ENCODE data around the gene TAAR8.
"Not testable (repeated sequence)": the region's sequence is repeated elsewhere in the genome, so short reads cannot be mapped to it uniquely, and the experiment has no call there.

Gene TAAR8

DNA sequence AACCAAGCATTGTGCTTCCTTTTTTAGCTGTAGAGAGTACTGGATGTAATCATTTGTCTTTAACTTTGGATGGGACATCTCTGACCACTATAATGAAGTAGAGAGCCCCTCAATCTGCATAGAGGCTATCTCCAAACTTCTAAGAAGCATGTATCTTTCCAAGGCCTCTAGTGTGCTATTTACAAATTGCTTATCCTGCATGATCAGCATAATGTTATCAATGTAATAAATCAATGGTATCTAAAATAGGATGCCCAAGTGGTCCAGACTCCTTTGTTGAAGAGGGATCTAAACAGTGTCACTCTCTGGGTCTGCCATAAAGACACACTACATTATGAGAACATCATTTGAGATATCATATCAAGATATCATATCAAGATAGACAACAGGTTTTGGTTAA is 7.6 kb upstream of the TAAR8 start:
- DNase-seq (ENCODE audit: low read depth, low spot score), result no peak

DNA sequence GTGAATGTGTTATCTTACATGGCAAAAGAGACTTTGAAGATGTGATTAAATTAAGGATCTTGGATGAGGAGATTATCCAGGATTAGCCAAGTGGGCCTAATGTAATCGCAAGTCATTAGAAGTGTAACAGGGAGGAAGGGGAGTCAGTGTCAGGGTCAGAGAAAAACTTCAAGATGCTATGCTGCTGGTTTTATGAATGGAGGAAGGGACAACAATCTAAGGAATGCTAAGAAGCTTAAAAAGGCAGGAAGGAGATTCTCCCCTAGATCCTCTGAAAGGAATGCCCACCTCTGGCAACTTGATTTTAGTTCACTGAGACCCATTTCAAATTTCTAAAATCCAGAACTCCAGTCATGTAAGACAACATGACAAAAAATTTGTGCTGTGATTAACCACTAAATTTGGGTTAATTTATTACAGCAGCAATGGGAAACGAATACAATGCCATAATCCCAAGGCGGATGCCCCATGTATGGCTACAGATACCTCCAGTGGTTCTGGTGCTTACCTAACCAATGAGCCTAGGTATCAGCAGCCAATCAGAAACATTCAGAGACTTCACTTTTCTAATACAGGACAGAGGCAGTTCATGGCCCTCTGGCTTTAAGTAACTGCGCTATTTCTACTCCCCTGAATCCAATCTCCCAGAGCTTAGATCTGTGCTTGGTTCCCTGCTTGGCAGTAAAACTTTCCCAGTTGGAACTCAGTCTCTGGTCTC is 3.6 kb upstream of the TAAR8 start:
- no peak for DNase-seq (ENCODE audit: low read depth, low spot score)

DNA sequence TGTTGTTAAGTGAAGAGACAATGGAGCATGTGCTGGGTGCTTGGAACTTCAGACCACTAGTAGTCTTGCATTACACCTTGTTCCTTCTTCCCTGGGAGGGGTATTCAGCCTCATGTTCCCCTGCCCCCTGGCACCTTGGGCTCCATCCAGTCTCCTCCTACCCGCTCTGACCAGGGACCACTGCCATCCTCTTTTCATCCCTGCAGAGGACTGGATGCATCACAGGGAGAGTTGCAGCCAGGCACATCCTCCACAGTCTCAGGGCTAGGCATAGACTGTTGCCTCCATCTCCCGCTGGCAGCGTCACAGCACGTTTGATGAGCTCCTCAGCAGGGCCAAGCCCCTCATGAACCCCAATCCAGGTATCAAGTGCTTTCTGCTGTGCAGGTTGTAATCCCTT is 1.3 kb upstream of the TAAR8 start:
- DNase-seq (ENCODE audit: low read depth, low spot score), result no peak

DNA sequence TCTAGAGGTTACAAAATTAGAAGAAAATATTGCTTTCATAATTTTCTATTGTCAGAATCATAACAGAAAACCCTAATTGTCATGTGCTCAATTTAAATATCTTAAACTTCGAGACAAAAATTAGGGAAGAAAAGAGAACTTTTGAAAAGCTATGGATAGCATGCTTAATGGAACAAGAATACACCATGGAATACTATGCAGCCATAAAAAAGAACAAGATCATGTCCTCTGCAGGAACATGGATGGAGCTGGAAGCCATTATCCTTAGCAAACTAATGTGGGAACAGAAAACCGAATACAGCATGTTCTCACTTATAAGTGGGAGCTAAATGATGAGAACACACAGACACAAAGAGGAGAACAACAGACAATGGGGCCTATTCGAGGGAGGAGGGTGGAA is 7.6 kb downstream of the TAAR8 start:
- DNase-seq (ENCODE audit: low read depth, low spot score), result not testable (repeated sequence)

DNA sequence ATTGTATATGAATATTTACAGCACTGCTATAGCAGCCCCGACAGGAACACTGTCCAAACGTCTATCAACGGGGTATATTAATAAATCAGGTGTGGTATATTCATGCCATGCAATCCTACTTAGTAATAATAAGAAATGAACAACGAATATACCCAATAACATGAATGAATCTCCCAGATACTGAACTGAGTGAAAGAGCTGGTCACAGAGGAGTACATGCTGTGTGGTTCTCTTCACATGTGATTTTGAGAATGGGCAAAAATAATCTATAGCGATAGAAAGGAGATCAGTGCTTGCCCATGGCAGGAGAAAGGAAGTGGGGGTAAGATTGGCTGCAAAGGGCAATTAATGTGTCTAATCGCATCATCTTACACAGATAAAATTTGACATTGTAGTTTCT is 13.9 kb downstream of the TAAR8 start:
- no peak for DNase-seq (ENCODE audit: low read depth, low spot score)

DNA sequence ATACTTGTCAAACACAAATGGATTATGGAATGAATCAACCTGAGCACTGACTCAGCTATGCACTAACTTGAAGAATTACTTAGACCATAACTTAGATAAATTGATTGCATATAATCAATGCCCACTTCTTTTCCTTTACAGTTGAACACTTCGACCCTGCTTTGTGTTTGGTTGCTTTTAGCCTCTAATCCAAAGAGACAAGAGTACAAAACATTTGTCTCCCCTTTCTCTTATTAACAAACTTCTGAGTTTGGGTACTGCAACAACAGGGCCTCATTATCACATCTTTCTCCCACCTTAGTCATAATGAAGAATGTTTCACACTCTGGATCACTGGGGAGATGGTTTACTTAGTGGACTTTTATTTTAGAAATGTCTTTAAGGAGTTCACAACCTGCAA is 15.1 kb downstream of the TAAR8 start:
- no peak for DNase-seq (ENCODE audit: low read depth, low spot score)

DNA sequence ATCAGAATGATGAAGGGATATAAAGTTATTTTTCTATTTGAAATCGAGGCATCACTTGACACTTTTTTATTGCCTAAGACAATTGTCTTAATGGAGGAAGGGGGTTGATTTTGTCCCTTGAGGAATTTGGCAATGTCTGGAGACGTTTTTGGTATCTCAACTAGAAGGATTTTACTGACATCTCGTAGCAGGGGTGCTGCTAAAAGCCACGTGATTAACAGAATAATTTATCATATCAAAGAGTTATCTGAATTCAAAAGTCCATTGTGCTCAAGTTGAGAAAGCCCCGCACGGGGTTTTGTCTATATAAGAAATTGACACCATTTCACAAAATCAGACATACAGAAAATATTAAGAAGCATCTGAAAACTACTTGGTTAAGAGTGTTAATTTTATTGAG is 16.1 kb downstream of the TAAR8 start:
- DNase-seq (ENCODE audit: low read depth, low spot score), result no peak

DNA sequence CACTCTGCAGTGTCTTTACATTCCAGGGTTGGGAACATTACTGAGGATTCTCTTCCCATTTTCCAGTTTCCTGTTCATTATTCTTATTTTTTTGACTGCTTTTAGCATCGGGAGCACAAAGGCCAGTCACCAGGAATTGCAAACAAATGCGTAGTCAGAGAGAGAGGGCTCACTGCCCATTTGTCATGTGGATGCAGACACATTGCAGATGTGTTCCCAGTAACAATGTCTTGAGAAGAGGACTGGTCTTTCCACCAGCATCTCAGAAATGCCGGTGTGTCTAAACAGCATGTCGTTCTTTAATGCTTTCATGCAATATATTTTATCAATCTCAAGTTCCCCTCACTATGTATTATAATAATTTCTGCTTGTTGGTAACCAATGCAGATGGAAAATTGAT is 16.7 kb downstream of the TAAR8 start:
- DNase-seq (ENCODE audit: low read depth, low spot score), result no peak

DNA sequence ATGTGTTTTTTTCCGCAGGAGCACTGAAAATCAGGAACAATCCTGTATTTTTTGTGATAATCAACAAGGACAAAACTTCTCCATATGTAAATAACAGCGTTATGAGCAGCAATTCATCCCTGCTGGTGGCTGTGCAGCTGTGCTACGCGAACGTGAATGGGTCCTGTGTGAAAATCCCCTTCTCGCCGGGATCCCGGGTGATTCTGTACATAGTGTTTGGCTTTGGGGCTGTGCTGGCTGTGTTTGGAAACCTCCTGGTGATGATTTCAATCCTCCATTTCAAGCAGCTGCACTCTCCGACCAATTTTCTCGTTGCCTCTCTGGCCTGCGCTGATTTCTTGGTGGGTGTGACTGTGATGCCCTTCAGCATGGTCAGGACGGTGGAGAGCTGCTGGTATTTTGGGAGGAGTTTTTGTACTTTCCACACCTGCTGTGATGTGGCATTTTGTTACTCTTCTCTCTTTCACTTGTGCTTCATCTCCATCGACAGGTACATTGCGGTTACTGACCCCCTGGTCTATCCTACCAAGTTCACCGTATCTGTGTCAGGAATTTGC is 17.8 kb downstream of the TAAR8 start, which contains the start of gene TAAR6:
TSS of gene TAAR6 (plus strand) at position 102 of the 557 bp plus-strand sequence. CDS start at position 102, 0 bp downstream.
- no peak for DNase-seq (ENCODE audit: low read depth, low spot score)

DNA sequence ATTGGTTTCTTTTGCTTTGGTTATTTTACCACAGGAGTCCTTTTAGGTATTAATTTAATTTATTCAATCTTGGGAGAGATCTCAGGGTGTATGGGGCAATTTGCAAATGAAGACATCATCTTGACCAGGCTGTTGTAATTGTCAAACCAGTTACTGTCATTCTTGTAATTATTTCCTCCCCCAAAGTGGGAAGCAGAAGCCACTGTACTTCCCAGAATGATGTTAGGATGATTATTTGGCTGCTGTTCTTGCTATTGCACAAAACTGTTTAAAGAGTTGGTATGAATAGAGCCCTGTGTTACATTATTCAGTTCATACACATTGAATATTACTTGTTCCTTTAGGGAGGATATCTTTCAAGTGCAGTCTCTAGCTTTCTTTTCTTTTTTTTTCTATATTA is 19.3 kb downstream of the TAAR8 start:
- no peak for DNase-seq (ENCODE audit: low read depth, low spot score)

DNA sequence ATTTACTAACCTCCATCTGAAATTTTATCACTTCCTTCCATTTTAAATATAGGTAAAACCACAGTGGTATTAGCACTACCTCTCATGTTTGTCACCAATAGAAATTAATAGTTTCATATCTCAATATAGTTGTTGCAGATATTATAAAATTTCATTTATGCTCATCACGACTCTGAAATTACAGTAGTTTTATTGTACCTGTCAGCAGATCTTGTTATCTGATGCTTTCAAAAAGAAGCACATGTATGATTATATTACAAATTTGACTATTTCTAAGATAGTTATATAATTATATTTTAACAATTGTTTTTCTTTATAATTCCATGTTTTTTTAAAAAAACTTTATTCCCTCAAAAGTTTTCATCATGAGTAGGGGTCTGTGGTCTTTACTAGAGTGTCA is 32.2 kb downstream of the TAAR8 start:
- DNase-seq (ENCODE audit: low read depth, low spot score), result no peak

DNA sequence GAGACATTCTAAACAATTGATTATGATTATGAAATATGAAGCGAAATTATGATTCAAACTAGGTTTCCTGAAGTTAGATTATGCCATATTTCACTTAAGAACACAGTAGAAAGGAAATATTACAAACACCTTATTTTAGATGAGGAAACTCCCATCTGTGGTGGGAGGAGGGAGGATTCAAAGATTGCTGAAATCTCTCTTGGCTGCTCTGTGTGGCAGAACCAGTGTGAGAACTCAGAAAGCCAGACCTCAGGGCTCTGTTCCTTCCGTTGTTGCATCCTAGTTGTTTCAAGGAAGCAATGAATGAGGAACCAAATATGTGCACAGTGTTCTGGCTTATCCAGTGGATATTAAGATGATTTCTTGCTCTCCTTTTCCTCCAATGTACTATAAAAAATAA is 35.0 kb downstream of the TAAR8 start:
- DNase-seq (ENCODE audit: low read depth, low spot score), result no peak

DNA sequence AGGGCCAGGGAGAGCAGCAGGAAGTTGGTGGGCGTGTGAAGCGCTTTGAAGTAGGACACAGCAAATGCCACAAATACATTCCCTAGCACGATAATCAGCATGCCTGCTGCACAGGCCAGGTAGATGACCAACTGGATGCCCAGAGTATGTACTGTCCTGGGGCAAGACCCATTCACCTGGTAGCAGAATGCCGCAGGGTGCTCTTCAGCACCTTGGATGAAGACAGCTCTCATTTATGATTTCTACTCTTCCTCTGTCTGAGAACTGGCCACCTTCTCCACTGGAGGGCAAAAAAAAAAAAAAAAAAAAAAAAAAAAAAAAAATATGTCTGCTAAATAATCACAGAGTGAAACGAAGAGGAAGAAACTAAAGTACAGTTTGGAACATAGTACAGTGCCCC is 37.0 kb downstream of the TAAR8 start, which contains the start of gene TAAR5:
TSS of gene TAAR5 (minus strand) at position 288 of the 400 bp plus-strand sequence. CDS start at position 233, 55 bp downstream.
- no peak for DNase-seq (ENCODE audit: low read depth, low spot score)

DNA sequence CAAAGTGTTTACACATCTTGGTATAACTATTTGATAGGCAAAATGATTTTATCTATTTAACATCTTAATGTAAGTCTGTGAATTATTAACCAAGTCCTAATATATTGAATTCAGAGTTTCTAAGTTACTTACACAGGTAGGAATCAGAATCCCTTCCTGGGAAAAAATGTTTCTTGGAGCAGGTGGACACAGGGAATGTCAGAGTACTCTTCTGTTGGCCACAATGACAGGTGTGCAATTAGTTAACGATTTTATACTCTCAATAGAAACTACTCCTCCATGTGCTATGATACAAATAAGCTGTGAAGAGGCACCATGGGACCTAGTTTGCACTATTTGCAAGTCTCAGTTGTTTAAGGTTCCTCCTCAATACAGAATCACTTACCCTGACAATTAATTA is 37.9 kb downstream of the TAAR8 start:
- no peak for DNase-seq (ENCODE audit: low read depth, low spot score)

DNA sequence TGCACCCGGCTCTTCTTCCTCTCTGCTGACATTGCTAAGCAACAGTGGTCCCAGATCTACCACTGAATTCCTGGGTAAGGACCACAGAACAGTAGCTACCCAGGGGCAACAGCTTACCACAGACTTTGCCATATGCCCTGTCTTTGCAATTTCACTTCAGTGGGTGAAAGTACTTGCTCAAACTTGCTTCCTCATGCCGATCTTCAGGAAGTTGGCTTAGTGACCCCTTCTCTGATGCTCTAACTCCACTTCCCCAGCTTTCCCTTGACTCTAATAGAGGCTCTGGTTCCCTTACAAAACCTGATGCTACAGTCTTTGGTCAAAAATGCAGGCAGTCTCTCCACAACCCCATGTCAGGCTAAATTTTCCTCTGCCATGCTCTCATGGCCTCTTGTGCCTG is 40.4 kb downstream of the TAAR8 start:
- DNase-seq (ENCODE audit: low read depth, low spot score), result no peak

DNA sequence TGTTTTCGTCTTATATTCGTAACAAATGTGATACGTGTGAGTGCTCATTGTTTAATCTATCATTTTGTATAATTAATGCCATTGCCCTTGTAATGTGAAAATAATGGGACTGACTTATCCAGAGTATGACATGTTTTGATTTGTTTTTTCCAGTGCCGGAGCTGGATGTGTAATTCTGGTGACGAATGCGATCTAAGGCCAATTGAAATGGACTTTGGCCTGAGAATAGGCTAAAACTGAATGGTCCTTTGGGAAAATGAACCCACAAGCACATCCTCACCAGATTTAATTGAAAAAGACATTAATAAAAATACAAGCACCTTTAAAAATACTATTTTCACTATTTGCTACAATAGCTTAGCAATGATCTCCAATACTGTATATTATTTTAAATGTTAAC is 43.7 kb downstream of the TAAR8 start:
- no peak for DNase-seq (ENCODE audit: low read depth, low spot score)

DNA sequence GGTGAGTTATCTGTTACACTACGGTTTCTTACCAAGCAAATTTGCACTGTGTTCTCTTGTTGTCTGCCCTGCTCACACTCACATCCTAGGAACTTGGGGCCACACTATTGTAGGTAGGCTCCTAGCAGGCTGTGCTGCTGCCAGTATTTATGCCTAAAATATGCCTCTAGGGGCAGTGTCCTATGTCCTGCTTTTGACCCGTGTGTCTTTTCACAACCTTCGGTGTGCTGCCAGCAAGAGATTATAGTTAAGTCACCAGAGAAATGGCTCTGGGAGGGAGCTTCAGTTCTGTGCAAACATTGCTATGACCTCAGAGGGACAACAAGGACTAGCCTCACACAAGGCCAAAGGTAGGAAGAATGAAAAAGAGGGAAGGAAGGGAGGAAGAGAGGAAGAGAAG is 46.0 kb downstream of the TAAR8 start:
- no peak for DNase-seq (ENCODE audit: low read depth, low spot score)

DNA sequence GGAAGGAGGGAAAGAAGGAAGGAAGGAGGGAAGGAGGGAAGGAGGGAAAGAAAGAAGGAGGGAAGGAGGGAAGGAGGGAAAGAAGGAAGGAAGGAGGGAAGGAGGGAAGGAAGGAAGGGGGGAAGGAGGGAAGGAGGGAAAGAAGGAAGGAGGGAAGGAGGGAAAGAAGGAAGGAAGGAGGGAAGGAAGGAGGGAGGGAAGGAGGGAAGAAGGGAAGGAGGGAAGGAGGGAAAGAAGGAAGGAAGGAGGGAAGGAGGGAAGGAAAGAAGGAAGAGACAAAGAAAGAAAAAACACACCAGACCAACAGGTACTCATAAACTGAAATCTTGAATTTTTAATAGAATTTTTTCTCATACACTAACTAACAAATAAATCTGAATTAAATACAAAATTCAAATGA is 48.4 kb downstream of the TAAR8 start:
- not testable (repeated sequence) for DNase-seq (ENCODE audit: low read depth, low spot score)
